DND-41 (cell line): ENCODE results near the gene RSF1.

Experiments used
- ATAC-seq: fragments of 200-7000 bp; cut with Tn5 transposase; 3 replicates; pipeline ENCODE4 v1.9.1; 2021; ENCODE audit warnings: low read depth; ENCODE audit not compliant: insufficient read depth
- DNase-seq: peaks from one replicate; pipeline ENCODE4 v3.0.0-alpha.2; 2020
- H2AFZ ChIP-seq: 2 replicates; pipeline ENCODE4 v1.6.0; 2012; ENCODE audit warnings: low read depth, low read length
- H3K27ac ChIP-seq: 2 replicates; pipeline ENCODE4 v1.5.1; 2012; ENCODE audit warnings: low read length, inconsistent platforms
- H3K27me3 ChIP-seq: fragments of 200-600 bp; sonication (generic); 2 replicates; pipeline ENCODE4 v1.6.0; 2012; ENCODE audit warnings: low read length, mild to moderate bottlenecking, inconsistent platforms; ENCODE audit not compliant: insufficient read depth, poor library complexity
- H3K36me3 ChIP-seq: 2 replicates; pipeline ENCODE4 v1.5.1; 2012; ENCODE audit warnings: low read length, inconsistent platforms; ENCODE audit not compliant: insufficient read depth
- H3K4me1 ChIP-seq: 2 replicates; pipeline ENCODE4 v1.5.1; 2012; ENCODE audit warnings: mild to moderate bottlenecking, low read length; ENCODE audit not compliant: insufficient read depth
- H3K4me2 ChIP-seq: 2 replicates; pipeline ENCODE4 v1.6.0; 2012; ENCODE audit warnings: mild to moderate bottlenecking, moderate library complexity, low read length, inconsistent platforms; ENCODE audit not compliant: insufficient read depth
- H3K4me3 ChIP-seq, 2 experiments: fragments of 200-600 bp in 1 of 2; shearing (Covaris generic) in 1 of 2; 2 replicates each; pipeline ENCODE4 v1.5.1; 2012 to 2016; ENCODE audit warnings: inconsistent platforms in 2 of 2, low read length in 2 of 2, mild to moderate bottlenecking in 2 of 2, low read depth in 1 of 2, moderate library complexity in 1 of 2
- H3K79me2 ChIP-seq: 2 replicates; pipeline ENCODE4 v1.6.0; 2012; ENCODE audit warnings: low read length, inconsistent platforms; ENCODE audit not compliant: insufficient read depth
- H3K9ac ChIP-seq: 2 replicates; pipeline ENCODE4 v1.6.0; 2012; ENCODE audit warnings: low read depth, mild to moderate bottlenecking, inconsistent platforms, low read length, moderate library complexity
- H3K9me3 ChIP-seq: 2 replicates; pipeline ENCODE4 v1.5.1; 2012; ENCODE audit warnings: low read length, moderate library complexity, mild to moderate bottlenecking, inconsistent platforms; ENCODE audit not compliant: insufficient read depth, severe bottlenecking
- H4K20me1 ChIP-seq: 2 replicates; pipeline ENCODE4 v1.6.0; 2012; ENCODE audit warnings: low read length; ENCODE audit not compliant: insufficient read depth
- EZH2 ChIP-seq: IDR thresholded peaks from 3 replicates; pipeline ENCODE4 v1.6.1; 2012; ENCODE audit warnings: borderline replicate concordance, low read depth, mild to moderate bottlenecking, moderate library complexity, low read length, inconsistent platforms; ENCODE audit not compliant: severe bottlenecking
- TF ChIP-seq, protein P1 (sequence below): IDR thresholded peaks from 2 replicates; pipeline ENCODE4 v1.5.1; 2012; ENCODE audit warnings: borderline replicate concordance, low read length, moderate library complexity, mild to moderate bottlenecking; ENCODE audit not compliant: poor library complexity, severe bottlenecking; ENCODE audit errors: extremely low read depth

Gene RSF1

GRCh38 chr11:77789061-77789730 is 31.3 kb downstream of the RSF1 start:
- no peaks in the 10 kb centered on the region for H3K4me1 ChIP-seq
- no peak overlapping the region for H3K9ac ChIP-seq
- H3K9me3 ChIP-seq: peaks cover 5% of the 10 kb centered on the region
- no peak overlapping the region for H3K4me2 ChIP-seq
- H3K36me3 ChIP-seq: peaks cover 26% of the 10 kb centered on the region
- H3K79me2 ChIP-seq: peaks cover 98% of the 10 kb centered on the region
- no peak overlapping the region for H3K4me3 ChIP-seq
- no peaks in the 10 kb centered on the region for H3K27me3 ChIP-seq
- no peak for TF ChIP-seq EZH2
- TF ChIP-seq, protein P1, sequence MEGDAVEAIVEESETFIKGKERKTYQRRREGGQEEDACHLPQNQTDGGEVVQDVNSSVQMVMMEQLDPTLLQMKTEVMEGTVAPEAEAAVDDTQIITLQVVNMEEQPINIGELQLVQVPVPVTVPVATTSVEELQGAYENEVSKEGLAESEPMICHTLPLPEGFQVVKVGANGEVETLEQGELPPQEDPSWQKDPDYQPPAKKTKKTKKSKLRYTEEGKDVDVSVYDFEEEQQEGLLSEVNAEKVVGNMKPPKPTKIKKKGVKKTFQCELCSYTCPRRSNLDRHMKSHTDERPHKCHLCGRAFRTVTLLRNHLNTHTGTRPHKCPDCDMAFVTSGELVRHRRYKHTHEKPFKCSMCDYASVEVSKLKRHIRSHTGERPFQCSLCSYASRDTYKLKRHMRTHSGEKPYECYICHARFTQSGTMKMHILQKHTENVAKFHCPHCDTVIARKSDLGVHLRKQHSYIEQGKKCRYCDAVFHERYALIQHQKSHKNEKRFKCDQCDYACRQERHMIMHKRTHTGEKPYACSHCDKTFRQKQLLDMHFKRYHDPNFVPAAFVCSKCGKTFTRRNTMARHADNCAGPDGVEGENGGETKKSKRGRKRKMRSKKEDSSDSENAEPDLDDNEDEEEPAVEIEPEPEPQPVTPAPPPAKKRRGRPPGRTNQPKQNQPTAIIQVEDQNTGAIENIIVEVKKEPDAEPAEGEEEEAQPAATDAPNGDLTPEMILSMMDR: no peak
- H2AFZ ChIP-seq: no peak overlapping the region
- H4K20me1 ChIP-seq: peaks cover 55% of the 10 kb centered on the region
- ATAC-seq: 0 out of 3 replicates have a peak, but pooled peaks have one; percentile 14
- no peak overlapping the region for H3K27ac ChIP-seq
- no peak for DNase-seq

DNA sequence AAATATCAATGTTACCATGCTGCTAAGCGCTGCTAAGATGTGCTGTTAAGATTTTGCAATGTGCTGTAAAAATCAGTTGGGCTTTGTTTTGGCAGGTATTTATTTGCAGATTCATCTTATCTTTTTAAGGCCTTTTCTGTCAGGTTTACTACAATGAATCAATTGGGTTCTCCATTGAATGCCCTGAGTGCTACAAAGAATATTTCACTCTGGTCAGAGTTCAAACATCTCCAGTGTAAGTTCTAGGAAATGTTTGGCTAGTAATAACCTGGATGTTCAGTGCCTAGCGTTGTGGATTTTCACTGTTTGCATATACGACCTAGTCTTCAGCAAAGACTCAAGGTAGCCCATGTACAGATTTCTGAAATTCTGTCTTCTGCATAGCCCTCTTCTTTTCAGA is 36.0 kb downstream of the RSF1 start:
- TF ChIP-seq, protein P1: no peak
- peaks cover 3% of the 10 kb centered on the region; the same call in 1 of the 2 replicates for H3K36me3 ChIP-seq
- H3K4me1 ChIP-seq: no peaks in the 10 kb centered on the region
- H3K27me3 ChIP-seq: no peaks in the 10 kb centered on the region
- H2AFZ ChIP-seq: no peak overlapping the region
- DNase-seq (no peak), ATAC-seq (no peak)
- H3K4me2 ChIP-seq: no peak overlapping the region
- no peak overlapping the region for H3K27ac ChIP-seq
- no peaks in the 10 kb centered on the region for H3K9me3 ChIP-seq
- no peak overlapping the region for H3K9ac ChIP-seq
- peaks cover 97% of the 10 kb centered on the region for H3K79me2 ChIP-seq
- peaks cover 61% of the 10 kb centered on the region for H4K20me1 ChIP-seq
- H3K4me3 ChIP-seq: no peak overlapping the region

DNA sequence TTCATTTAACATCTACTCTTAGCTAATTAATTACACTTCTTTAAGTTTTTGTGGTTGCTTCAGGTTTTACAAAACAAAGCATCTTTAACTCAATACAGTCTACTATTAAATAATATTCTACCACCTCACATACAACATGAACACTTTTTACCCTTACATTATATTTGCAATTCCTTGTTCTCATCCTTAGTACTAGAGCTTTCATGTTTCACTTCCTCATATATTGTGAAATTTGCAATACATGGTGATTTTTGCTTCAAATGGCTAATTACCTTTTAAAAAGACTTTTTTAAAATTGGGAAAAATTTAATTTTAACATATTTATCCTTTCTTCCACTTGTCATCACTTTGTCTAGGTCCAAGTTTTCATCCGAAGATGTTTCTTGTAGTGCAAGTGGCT is 37.5 kb downstream of the RSF1 start:
- no peaks in the 10 kb centered on the region for H3K4me1 ChIP-seq
- no peak for TF ChIP-seq EZH2
- H3K4me3 ChIP-seq: no peak overlapping the region
- no peak overlapping the region for H3K4me2 ChIP-seq
- no peak overlapping the region for H3K27ac ChIP-seq
- H3K27me3 ChIP-seq: no peaks in the 10 kb centered on the region
- H3K9ac ChIP-seq: no peak overlapping the region
- peaks cover 63% of the 10 kb centered on the region for H4K20me1 ChIP-seq
- ATAC-seq (no peak), DNase-seq (no peak)
- peaks cover 3% of the 10 kb centered on the region; the same call in 1 of the 2 replicates for H3K36me3 ChIP-seq
- H3K9me3 ChIP-seq: no peaks in the 10 kb centered on the region
- H3K79me2 ChIP-seq: peaks cover 95% of the 10 kb centered on the region
- H2AFZ ChIP-seq: no peak overlapping the region

DNA sequence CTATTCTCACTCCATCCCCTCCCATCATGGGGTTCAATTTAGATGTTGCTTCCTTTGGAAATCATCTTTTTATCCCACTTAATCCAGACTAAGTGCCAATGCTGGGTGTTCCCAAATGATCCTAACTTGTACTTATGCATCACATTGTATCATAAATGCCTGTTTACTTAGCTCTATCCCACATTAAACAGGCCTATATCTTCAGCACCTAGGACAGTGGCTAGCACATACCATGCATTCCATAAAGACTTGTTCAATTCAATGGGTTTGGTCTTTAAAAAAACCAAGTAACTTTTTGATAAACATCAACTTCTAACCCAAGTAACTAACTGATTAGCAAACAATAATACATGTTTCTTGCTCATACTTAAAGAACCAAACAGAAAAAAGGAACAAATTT is 40.6 kb downstream of the RSF1 start:
- Histone ChIP-seq H3K79me2 (peaks cover 95% of the 10 kb centered on the region), H3K27ac (no peak overlapping the region), H3K4me3 (no peak overlapping the region), H3K9ac (no peak overlapping the region), H3K27me3 (no peaks in the 10 kb centered on the region), H3K4me1 (no peaks in the 10 kb centered on the region), H4K20me1 (peaks cover 68% of the 10 kb centered on the region), H3K36me3 (peaks cover 12% of the 10 kb centered on the region), H2AFZ (no peak overlapping the region), H3K9me3 (no peaks in the 10 kb centered on the region), H3K4me2 (no peak overlapping the region)
- DNase-seq: no peak
- no peak for ATAC-seq
- no peak for TF ChIP-seq EZH2
- TF ChIP-seq, protein P1: no peak
